GM19395 (cell line): ENCODE results near the gene ITFG1.
"Not testable (repeated sequence)": the region's sequence is repeated elsewhere in the genome, so short reads cannot be mapped to it uniquely, and the experiment has no call there.

Source experiments
- ATAC-seq: cut with Tn5 transposase; IDR thresholded peaks from one replicate; pipeline ENCODE4 v1.9.1; 2021; ENCODE audit warnings: mild to moderate bottlenecking, moderate library complexity; ENCODE audit not compliant: unreplicated experiment

The ITFG1 gene

DNA sequence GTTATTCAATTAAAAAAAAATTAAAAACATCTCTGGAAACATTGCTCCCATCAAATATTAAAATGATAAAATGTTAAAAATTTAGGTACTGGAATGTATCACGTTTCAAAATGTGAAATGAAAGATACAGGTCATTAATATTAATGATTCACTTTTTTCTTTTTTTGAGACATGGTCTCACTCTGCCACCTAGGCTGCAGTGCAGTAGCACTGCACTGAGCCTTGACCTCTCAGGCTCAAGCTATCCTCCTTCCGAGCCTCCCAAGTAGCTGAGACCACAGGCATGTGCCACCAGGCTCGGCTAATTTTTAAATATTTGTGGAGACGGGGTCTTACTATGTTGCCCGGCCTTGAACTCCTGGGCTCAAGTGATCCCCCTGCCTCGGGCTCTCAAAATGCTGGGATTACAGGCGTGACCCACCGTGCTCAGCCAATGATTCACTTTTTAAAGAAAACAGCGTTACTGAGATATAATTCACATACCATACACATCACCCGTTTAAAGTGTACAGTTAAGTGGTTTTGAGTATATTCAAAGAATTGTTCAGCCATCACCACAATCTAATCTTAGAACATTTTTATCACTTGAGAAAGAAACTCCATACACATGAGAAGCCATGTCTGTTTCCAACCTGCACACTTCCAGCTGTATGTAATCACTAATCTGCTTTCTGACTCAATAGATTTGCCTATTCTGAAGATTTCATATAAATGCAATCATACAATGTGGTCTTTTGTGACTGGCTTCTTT lies 298.0 kb downstream of the ITFG1 start:
- no peak for ATAC-seq

DNA sequence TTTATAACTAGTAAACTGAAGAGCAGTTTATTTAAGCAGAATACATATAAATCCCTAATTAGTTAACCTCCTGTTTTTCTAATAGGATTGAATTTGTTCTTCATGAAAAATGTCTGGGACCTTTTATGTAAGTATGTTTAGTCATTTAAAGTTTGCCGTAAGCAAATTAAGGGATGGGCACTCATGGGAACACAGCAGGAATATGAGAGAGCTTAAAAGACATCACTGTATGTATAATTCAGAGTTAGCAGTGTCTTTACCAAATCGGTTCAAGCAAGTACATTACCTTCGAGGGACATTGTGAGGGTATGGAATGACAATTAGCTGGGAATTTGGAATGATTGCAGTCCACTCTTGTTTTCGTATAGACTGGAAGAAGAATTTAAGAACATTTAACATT lies 299.4 kb downstream of the ITFG1 start:
- no peak for ATAC-seq

DNA sequence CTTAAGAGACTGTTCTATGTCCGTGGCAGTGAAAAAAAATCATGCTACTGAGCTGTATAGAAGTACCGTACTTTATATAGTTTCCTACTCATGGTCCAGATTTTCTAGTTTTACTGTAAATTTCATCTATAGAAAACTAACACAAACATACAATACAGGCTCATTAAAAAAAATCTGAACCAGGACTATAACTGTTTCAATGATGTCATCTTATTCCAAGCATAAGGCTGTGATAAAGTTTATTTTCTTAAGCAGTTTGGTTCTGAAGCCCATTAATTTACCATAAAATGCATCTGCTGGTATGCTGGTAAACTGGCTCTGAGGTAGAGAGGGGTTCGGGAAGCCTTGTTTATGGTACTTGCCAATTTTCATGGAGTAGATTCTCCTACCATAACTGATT lies 300.4 kb downstream of the ITFG1 start:
- no peak for ATAC-seq

DNA sequence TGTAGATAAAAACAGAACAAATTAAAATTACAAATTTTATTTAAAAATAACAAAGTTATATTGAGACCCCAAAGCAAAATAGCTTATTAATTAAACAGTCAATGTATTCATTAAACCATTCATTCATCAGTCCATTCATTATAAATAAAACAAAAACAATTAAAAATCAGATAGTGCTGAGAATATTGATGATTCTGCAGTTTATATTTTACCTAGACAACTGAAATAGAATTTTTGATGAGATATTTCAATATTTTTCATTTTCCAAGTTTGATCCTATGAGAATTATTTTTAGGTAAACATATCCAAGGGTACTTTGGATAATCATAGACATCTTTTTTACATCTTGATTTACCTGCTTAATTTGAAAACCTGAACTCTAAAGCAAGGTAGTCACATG lies 301.9 kb downstream of the ITFG1 start:
- no peak for ATAC-seq

DNA sequence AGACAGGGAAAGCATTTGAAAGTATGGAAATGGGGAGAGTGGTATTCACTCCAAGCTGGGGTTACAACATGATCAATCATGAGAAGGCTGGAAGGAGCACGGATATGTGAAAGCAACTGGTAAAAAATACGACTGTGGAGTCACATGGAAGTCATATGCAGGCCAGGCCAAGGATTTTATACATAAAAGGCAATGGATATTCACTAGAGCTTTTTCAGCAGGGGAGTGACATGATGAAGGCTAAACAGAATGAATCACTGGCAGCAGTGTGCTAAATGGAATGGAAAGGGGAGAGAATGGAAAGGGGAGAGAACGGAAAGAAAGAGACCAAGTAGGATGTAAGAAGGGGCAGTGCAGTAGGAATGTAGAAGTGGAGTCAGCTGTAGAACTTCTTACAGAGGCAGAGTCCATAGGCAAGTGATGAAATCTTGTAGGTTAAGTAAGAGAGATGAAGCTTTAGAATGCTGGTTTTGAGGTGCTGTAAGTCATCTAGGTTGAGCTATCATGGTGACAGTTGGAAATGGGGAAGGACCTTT lies 304.1 kb downstream of the ITFG1 start:
- no peak for ATAC-seq

DNA sequence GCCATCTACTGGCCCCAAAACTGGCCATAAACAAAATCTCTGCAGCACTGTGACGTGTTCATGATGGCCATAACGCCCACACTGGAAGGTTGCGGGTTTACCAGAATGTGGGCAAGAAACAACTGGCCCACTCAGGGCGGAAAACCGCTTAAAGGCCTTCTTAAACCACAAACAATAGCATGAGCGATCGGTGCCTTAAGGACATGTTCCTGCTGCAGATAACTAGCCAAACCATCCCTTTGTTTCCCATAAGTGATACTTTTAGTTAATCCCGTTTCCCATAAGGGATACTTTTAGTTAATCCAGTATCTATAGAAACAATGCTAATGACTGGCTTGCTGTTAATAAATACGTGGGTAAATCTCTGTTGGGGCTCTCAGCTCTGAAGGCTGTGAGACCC lies 308.4 kb downstream of the ITFG1 start:
- not testable (repeated sequence) for ATAC-seq

DNA sequence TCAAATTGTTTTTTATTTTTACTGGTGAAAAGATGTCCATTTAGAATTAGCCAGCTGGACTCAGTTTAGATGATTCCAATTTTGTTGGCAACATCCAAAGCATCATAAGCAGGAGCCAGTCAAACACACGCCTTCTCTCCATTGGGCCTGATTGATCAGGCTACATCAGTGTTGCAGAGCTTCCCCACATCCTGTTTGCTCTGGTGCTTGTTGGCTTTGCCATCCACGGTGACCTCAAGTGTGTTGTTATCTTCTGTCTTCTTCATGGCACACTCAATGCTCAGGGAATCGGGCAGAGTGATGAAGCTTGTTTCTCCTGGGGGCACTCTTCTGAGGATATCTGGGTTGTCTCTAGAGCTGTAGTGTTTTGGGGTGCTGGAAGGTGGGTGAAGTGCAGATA lies 310.8 kb downstream of the ITFG1 start:
- ATAC-seq: no peak

DNA sequence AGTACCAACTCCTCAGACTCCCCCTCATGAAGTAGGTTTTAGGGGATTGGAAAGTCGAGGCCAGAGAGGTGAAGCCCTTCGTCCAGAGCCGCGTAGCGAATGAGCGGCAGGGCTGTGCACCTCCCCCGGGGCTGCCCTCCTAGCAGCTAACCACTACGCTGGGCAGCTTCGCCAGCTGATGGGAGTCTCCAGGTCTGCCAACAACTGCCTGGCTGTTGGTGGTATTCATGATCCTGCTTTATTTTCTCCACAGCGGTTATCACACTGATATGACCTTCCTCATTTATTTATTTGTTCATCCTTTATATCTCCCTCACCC lies 316.3 kb downstream of the ITFG1 start:
- ATAC-seq: no peak

DNA sequence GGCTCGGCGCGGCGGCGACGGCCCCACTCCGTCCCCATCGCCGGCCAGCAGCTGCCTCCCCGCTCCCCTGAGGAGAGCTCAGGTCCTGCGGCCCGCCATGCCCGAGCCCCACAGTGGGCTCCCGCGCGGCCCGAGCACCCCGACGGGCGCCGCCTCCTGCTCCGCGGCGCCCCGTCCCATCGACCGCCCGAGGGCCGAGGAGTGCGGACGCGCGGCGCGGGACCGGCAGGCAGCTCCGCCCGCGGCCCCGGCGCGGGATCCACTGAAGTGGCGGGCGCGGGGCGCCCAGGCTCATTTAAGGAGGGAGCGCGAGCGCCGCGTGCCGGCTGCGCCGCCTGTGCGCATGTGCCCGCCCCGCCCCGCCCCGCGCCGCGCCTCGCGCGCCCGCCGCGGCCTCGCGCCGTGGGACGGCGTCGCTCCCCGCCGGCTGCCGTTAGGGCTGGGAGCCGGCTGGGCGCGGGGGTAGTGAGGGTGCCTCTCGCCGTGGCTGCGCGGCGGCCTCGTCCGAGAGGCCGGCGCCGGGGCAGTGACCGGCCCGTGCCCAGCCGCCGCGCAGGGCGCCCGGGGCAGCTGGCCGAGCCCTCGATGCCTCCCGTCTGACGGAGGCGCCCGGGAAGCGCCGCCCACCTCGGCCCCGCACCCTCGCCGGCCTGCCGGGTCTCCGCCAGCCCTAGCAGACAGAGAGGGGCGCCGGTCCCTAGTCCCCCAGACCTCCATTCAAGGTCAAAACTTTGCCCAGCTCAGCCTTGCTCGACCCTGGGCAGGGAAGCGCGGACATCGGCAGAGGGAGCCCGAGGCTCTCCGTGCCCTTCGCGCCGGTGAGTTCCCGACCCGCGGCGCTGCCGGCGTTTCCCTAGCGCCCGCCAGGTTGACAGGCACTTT lies 316.9 kb downstream of the ITFG1 start, which contains the start of gene NETO2:
TSS of gene NETO2 (minus strand) at position 269 of the 882 bp plus-strand sequence. CDS start 333 bp downstream, outside the sequence.
- ATAC-seq: peak; percentile 54

DNA sequence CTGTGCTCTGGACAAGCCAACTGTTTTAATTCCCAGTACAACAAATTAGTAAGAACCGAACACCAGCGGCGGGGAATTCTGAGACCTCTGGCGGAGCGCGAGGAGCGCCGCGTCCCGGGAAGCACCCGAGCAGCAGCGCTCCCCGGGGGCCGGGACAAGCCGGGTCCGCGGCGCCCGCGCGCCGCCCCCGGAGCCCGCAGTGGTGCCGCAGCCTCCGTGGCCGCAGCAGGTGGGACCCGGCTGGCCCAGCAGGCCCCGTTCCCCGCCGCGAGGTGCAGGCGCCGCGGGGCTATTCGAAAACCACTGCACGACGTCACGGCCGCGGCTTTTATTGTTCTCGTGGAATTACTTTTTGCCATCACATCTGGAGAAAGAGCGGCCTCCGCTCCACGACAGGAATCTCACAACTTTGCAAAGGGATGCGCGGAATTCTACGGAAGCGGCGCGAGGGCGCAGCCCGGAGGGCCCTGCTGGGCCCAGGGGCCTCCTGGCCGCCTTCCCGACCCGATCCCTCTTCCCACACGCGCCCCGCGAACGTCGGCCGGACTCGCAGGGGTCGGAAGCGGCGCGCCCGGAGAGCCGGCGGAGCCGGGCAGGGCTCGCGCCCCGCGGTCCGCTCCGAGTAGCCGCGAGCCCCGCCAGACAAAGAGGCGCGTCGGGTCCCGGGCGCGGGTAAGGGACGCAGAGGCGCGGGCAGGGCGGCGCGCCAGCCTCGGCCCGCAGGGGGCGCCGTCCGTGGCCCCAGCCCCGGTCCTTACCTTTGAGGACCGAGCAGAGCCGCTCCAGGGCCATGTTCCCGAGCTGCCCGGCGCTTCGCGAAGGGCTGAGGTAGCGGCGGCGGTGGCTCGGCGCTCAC lies 317.8 kb downstream of the ITFG1 start:
- ATAC-seq: peak; percentile 65

DNA sequence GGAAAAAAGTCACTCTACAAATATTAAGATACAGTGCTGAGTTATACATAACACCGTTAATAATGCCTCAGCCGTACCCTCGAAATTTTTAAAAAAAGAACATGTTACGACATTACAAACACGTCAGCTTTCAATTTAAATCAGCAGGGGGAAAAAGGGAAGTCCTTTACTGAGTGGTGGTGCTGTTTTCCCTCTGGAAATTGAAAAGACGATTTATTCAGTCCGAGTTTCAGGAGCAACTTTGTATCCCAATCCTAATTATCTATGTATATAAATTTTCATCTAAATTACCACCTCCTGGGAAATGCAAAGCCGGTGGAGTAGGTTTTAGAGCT lies 318.4 kb downstream of the ITFG1 start:
- no peak for ATAC-seq

DNA sequence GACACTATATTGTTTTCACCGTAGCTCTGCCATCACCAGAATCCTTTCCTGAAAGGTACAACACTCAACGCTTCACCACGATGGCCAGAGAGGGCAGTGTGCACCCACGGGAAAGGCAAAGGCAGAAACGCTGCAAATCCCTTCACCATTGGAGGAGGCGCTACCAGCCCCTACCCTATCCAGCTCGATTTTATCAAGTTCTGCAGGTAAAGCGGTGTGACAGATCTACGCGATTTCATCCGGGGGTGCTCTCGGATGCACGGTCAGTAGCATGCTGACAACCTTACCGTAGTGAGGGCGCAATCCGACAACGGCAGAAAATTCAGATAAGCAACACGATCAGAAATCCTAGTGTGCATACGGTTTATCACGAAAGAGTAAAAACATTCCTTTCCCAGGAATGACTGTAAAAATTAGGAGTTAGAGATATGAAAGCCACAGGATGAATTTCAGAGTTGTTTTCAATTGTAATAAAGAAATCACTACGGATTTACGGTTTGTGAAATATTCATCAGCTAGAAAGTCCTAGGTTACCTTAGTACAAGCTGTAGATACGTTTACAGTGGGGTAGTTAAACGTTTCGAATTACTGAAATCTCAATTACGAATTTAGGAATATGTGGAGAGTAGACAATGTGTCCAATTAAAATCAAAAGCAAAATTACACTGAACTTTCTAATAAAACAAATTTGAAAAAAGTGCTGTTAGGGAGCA lies 318.9 kb downstream of the ITFG1 start:
- peak; percentile 58 for ATAC-seq

DNA sequence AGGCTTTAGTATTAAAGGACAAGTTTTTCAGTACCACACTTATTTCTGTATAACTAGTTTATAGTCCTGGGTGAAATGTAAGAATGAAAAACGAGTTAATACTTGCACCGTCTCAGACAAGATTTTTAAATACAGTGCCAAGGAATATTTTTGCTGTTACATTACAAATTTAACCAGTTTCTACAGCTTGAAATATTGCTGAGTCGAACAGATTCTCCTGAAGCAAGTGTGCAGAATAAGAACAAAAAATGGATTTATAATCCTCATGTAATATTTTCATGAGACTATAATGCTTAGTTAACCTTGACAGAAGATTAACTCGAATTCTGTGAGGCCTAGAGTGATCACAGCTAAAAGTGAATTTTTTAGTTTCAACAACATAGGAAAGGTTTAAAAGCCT lies 320.2 kb downstream of the ITFG1 start:
- ATAC-seq: no peak

DNA sequence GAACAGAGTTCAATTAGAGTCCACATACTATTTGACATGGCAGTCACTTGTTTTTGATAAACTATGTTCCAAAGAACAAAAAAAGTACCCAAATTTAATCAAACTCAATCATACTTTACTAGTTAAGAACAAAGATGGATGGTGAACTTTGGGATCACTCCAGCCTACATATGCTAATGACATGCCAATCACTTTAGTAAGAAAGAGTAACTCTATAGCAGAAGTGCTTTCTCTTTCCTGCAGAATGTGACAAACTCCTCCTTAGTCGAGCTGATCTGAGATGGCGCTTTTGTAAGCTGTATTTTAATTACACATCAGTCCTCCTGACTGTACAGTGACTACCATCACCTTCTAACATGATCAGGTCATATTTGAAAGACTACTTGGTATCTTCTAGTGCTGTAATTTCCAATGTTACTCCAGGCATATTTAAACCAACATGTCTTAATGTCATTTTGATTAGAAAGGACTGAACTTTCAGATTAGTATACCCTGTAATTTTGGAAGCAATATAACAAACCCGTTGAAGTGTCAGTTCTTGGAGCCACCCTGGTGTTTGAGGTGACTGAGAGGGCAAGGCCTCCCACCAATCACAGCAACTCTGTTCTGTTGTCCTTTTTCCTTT lies 321.2 kb downstream of the ITFG1 start:
- no peak for ATAC-seq

DNA sequence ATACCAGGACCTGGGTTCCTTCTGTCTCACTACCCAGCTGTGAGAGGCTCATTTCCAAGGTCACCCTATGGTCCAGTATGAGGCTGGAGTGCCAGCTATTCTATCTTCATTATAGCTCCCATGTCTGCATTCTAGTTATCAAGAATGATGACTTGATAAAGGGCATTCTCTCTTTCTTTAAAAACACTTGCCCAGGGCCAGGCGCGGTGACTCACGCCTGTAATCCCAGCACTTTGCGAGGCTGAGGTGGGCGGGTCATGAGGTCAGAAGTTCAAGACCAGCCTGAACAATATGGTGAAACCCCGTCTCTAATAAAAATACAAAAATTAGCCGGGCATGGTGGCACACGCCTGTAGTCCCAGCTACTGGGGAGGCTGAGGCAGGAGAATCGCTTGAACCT lies 322.9 kb downstream of the ITFG1 start:
- ATAC-seq: not testable (repeated sequence)

DNA sequence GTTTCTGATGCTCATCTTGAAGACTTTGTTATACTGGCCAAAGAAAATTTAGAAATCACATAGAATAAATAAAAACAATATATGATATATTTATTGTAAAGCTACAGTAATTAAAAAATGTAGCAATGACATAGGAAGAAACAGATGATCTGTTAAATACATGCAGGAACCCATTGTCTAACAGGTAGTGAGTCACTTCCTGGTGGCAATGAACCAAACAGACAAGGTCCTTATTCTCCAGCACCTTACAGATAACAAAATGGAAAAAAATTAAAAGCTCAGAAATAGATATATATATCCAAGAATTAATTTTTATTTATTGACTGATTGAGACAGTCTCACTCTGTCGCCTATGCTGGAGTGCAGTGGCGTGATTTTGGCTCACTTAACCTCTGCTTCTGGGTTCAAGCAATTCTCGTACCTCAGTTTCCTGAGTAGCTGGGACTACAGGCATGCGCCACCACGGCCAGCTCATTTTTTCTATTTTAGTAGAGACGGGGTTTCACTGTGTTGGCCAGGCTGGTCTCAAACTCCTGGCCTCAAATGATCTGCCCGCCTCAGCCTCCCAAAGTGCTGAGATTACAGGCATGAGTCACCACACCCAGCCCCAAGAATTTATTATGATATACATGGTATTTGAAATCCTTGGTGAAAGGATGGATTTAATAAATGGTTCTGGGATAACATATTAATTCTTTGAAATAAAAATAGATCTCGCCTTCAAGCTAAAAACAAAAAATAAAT lies 324.6 kb downstream of the ITFG1 start:
- no peak for ATAC-seq

DNA sequence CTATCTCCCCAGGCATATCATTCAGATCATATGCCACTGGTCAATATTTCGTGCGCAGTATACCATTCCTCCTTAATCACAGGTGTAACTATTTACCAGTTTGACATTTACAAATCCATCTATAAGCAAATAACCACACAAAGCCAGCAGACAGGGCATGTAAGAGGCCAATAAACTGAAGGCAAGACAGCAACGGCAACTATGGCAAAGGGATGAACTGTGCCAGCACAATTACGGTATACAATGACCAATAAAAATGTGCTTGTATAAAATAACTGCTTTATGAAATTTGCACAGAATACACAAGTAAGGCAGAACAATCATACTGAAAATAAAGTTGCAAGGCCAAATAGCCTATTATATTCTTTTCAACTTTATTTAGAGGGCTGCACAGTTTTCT lies 326.3 kb downstream of the ITFG1 start:
- ATAC-seq: no peak

DNA sequence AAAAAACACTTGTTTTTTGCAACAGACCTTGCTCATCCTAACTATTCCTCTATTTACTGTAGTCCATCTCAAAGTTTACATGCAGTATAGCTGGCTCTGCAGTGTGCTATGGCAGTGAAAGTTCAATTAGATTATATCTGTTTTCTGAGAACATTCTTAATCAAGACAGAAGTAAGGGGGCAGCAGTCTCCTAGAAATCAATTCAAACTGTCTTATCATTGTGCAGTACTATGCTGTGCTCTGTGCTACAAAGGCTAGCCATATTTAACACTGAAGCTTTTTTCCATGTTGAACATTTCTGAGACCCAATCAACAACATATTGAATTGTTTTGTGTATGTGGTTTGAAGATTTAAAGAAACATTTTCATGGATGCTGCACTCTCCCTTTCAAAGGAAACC lies 328.6 kb downstream of the ITFG1 start:
- ATAC-seq: no peak

DNA sequence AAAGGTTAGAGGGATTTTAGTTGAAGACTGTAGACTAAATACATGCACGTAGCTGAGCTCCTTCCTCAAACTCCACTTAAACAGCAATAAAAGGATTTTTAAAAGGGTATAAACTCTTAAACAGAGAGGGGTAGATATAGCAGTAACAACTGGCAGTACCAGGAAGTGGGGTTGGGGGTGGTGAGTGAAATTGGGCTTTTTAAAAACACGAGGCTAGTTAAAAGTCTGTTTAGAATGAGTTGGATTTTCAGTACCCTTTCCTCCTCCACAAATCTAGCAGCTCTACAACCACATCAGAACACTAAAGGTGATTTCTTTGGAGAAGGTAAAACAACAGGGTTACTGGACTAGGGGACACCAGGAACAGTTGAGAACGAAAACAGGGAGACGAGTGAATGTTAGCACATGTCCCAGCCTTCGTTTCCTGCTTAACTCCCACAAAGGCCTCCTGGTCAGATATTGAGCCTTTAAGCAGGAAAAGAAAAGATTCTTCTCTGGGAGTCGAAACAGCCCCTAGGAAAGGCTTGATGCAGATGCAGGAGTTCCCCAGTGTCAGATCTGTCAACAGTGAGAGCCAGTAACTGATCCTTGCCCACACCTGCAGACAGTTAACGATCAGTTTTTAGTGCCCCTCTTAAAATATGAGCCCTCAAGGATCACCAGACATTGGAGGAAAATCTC lies 331.0 kb downstream of the ITFG1 start:
- ATAC-seq: no peak
